HG03135 (cell line): ENCODE results near the gene RPLP2.

Source experiments
- ATAC-seq: cut with Tn5 transposase; IDR thresholded peaks from one replicate; pipeline ENCODE4 v1.9.1; 2021; ENCODE audit warnings: mild to moderate bottlenecking, moderate library complexity; ENCODE audit not compliant: unreplicated experiment

RPLP2 gene

GRCh38 chr11:833114-833791 lies 23.5 kb downstream of the RPLP2 start:
- ATAC-seq, result no peak

- no peak for ATAC-seq
Measured at GRCh38 chr11:833849-834311, 24.1 kb downstream of the RPLP2 start.

DNA sequence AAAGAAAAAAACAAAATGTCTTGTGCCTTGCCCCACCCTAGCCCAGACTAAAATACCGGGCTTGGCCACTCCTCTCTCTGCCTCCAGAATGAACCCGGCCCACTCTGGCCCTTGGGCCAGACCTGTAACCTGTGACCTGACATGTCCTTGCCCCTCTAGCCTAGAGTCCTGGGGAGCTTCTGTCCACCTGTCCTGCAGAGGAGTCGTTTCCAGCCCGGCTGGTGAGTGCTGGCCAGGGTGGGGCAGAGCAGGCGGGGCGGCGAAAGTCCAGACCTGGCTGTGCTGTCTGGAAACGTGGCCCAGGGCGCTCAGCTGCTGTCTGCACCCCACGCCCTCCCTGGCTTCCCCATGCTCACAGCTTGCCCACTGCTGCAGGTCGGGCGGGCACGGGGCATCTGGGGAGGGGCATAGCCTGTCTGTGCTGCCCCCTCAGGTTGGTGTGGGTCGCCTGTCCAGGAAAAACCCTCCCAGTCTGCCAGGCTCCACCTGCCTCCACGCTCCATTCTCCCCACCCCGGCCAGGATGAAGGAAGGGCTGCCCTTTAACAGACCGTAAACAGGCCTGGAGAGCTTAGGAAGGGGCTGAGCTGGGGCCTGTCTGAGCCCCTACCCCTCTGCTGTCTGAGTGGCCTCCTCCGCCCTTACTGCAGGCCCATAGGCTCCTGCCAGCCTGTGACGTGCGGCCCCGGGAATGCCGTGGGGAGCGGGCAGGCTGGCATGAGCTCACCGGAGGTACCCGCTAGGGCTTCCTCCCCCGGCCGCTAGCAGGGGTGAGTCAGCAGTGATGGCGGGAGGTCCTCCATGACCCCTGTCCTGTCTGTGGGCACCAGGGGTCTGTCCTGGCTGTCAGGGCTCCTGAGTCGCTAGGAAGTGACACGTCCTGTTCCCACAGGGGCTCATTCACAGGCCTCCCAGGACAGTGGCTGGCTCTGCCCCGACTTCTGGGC lies 24.9 kb downstream of the RPLP2 start:
- no peak for ATAC-seq

DNA sequence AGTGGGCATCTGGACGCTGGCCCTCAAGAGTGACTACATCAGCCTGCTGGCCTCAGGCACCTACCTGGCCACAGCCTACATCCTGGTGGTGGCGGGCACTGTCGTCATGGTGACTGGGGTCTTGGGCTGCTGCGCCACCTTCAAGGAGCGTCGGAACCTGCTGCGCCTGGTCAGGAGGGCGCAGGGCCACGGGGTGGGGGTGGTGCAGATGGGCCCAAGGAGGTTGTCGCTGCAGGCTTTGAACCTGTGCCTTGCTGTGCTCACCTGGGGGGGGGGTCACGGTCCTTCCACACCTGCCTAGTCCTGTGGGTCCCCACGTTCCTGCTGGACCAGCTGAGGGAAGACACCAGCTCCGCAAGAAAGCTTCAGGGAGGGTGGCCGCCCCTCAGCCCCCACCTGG lies 26.5 kb downstream of the RPLP2 start:
- ATAC-seq, result no peak

DNA sequence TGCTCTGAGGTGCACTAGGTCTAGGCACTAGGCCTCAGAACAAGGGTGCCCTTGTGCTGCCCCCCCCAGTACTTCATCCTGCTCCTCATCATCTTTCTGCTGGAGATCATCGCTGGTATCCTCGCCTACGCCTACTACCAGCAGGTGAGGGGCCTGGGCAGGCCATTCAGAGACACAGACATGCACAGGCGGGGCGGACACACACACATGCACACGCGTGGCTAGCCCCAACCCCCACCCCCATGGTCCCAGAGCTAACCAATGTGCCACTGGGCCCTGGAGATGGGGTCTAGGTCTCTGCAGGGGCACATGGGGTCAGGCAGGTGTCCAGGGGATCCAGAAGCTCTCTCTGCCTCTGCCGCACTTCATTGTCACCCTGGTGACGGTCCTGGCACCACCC lies 26.9 kb downstream of the RPLP2 start:
- no peak for ATAC-seq

- no peak for ATAC-seq
Measured at GRCh38 chr11:837189-837989, 27.6 kb downstream of the RPLP2 start.

DNA sequence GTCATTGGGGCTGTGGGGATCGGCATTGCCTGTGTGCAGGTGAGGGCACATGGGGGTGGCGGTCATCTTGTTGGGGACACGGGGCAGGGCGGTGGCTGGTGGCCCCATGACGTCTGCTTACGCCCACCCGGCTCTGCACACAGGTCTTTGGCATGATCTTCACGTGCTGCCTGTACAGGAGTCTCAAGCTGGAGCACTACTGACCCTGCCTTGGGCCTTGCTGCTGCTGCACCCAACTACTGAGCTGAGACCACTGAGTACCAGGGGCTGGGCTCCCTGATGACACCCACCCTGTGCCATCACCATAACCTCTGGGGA lies 28.2 kb downstream of the RPLP2 start:
- no peak for ATAC-seq

DNA sequence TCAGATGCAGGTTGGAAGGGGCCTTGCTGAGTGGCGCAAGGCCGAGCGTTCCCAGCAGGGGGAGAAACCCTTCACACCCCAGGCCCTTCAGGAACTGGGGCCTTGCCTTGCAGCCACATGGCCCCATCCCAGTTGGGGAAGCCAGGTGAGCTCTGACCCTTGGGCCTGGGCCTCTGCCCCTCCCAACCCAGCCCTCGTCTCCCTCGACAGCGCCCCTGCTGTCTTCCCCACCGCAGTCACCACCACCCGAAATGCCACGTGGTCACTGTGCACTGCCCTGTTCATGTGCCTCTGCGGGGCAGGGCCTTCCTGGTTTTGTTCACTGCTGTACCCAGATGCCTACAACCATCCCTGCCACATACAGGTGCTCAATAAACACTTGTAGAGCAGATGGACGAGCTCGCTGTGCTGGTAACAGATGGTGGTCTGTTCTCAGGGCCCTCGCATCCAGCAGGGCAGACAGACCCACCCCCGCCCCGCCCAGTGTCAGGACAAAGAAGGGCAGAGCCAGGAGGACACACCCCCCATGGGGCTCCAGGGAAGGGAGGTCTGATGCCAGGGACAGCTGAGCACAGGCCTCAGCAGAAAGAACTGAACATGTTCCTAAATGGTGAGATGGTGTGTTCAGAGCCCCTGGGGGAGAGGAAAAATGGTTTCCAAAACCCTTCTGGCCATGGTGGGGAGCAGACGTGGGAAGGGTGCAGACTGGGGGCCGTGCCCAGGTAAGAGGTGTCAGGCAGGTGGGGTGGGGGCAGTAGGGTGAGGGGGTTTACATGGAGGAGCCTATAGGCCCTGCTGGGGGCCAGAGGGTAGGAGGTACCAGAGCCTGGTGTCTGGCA lies 28.9 kb downstream of the RPLP2 start:
- no peak for ATAC-seq

GRCh38 chr11:839280-839623 lies 29.5 kb downstream of the RPLP2 start:
- ATAC-seq, result no peak

- ATAC-seq, result no peak
Measured at GRCh38 chr11:839875-840617, 30.3 kb downstream of the RPLP2 start.

- ATAC-seq, result peak; percentile 22
Measured at GRCh38 chr11:841981-842369, 32.2 kb downstream of the RPLP2 start.

DNA sequence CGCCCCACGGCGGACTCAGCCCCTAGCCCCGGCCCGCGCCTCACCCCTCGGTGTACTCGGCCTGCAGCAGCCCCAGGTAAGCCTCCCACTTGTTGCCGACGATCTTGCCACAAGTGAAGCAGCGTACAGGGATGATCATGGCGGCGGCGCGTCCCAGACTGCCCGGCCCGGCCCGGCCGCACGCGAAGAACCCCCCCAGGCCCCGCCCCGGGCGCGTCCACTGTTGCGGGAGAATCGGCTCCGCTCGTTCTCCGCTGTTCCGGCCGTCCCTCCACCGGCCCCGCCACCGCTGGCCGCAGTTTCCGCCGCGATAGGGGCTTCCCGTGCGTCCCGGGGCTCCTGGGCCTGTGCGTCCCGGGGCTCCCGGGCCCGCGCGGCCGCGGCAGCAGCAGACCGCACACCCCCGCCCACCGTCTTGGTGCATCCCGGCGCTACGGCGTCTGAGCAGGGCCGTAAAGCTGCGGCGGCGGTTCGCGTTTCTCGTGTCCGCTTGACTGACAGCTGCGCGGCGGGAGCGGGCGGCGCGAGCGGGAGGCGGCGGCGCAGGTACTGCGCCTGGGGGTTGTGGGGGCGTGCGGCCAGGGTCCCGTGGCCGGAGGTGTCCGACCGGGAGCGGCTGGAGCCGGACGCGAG lies 32.7 kb downstream of the RPLP2 start, which contains the start of the genes POLR2L and TSPAN4:
POLR2L (minus strand) TSS at position 160 of the 633 bp plus-strand sequence; CDS start at position 139, 21 bp downstream.
TSPAN4 (plus strand) TSS at position 483 of the 633 bp plus-strand sequence. CDS start 7,453 bp downstream, outside the sequence.
- peak; percentile 57 for ATAC-seq

GRCh38 chr11:843086-843734 lies 33.4 kb downstream of the RPLP2 start:
- peak; percentile 1 for ATAC-seq

- no peak for ATAC-seq
Measured at GRCh38 chr11:843818-844692, 34.3 kb downstream of the RPLP2 start.

- ATAC-seq, result no peak
Measured at GRCh38 chr11:844693-845644, 35.2 kb downstream of the RPLP2 start.

DNA sequence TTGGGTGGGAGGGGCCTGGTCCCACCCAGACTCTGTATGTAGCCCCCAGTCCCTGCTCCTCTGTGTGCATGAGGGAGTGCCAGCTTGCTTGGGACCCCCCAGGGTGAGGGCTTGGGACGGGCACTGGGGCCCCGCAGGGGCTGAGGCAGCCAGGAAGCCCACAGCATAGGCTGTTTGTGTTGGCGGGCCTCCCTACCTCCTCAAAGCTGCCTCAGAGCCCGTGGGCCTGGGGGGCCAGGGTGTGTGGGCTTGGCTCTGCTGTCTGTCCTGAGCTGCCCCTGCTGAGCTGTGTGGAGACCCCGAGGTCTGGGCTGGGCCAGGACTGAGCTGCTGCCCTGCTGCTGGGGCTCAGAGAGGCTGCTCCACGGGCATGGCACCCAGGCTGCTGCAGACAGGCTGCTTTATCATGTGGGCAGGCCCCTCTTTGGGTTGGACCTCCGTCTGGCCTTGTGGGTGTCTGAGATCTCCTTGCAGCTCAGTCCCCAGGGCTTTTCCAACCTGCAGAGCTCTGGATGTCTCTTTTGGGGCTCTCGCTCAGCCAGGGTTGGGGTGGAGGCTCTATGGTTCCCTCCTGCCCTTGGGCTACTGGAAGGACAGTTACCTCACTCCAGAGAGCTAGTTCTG lies 36.2 kb downstream of the RPLP2 start:
- ATAC-seq, result no peak
